Smooth muscle cell (in vitro differentiated cells): ENCODE measurements around the gene TCF20. TPM values are rescaled to one million over a fixed set of nuclear protein-coding genes. Genes with fewer than 3 reads are reported as not detected.

Source experiments
- DNase-seq: peaks from one replicate; lab custom pipeline; 2025; ENCODE audit not compliant: unreplicated experiment; lab: John Stamatoyannopoulos, UW
- H2AFZ ChIP-seq: fragments of 200-600 bp; sonication (generic); 2 replicates; pipeline ENCODE4 v1.6.0; 2016; ENCODE audit warnings: antibody characterized with exemption, low read depth, mild to moderate bottlenecking
- H3F3A ChIP-seq: fragments of 200-600 bp; sonication (generic); 2 replicates; pipeline ENCODE4 v1.6.0; 2017; ENCODE audit warnings: antibody characterized with exemption, low read depth
- H3K27ac ChIP-seq: fragments of 200-600 bp; sonication (generic); 2 replicates; pipeline ENCODE4 v1.5.1; 2016; ENCODE audit warnings: low read depth, mild to moderate bottlenecking
- H3K27me3 ChIP-seq: fragments of 200-600 bp; sonication (generic); 2 replicates; pipeline ENCODE4 v1.6.1; 2016; ENCODE audit warnings: low read depth, mild to moderate bottlenecking
- H3K36me3 ChIP-seq: fragments of 200-600 bp; sonication (generic); 2 replicates; pipeline ENCODE4 v1.5.1; 2016; ENCODE audit warnings: low read depth
- H3K4me1 ChIP-seq: fragments of 200-600 bp; sonication (generic); 2 replicates; pipeline ENCODE4 v1.5.1; 2016; ENCODE audit warnings: low read depth
- H3K4me2 ChIP-seq: fragments of 200-600 bp; sonication (generic); 2 replicates; pipeline ENCODE4 v1.6.0; 2016; ENCODE audit warnings: mild to moderate bottlenecking
- H3K4me3 ChIP-seq: fragments of 200-600 bp; sonication (generic); 2 replicates; pipeline ENCODE4 v1.5.1; 2016; ENCODE audit warnings: mild to moderate bottlenecking
- H3K79me2 ChIP-seq: fragments of 200-600 bp; sonication (generic); 2 replicates; pipeline ENCODE4 v1.6.0; 2016; ENCODE audit warnings: low read depth, mild to moderate bottlenecking
- H3K9ac ChIP-seq: fragments of 200-600 bp; sonication (generic); 2 replicates; pipeline ENCODE4 v1.6.0; 2016; ENCODE audit warnings: low read depth
- H3K9me3 ChIP-seq: fragments of 200-600 bp; sonication (generic); replicated peaks from 2 replicates; pipeline ENCODE4 v1.5.1; 2016; ENCODE audit warnings: low read depth
- H4K20me1 ChIP-seq: fragments of 200-600 bp; sonication (generic); 2 replicates; pipeline ENCODE4 v1.6.0; 2016; ENCODE audit warnings: low read depth
- CTCF ChIP-seq: fragments of 200-600 bp; sonication (generic); IDR thresholded peaks from 2 replicates; pipeline ENCODE4 v1.5.1; 2017; ENCODE audit warnings: borderline replicate concordance, mild to moderate bottlenecking, antibody characterized with exemption; ENCODE audit not compliant: insufficient read depth, poor library complexity, severe bottlenecking
- WGBS: methylation state at CpG from one replicate; pipeline ENCODE4 v1.1.7; 2016; ENCODE audit warnings: low lambda C conversion rate; 5-methylcytosine and 5-hydroxymethylcytosine counted together
- polyA plus RNA-seq: library from polyadenylated mRNA; unstranded; fragments of >200 nt; fragmentation: Nextera tagmentation; extraction: Ambion mirVana; gene quantifications from 2 replicates; pipeline ENCODE4 v1.2.1, GENCODE V29; 2016
- total RNA-seq: library from RNA; depleted of rRNA; stranded (reverse); fragments of >200 nt; gene quantifications from 2 replicates; pipeline ENCODE4 v1.2.3, GENCODE V29; 2014

The TCF20 gene
- total and polyA plus RNA-seq, 2 experiments from 2014 or later, result 3.7 to 23.3 TPM

- Histone ChIP-seq H3K27me3 (peaks cover 13% of the 10 kb centered on the region), H4K20me1 (peaks cover 44% of the 10 kb centered on the region), H2AFZ (no peak overlapping the region), H3K4me1 (peaks cover 26% of the 10 kb centered on the region), H3K4me2 (no peak overlapping the region), H3K9me3 (no peaks in the 10 kb centered on the region), H3K79me2 (no peaks in the 10 kb centered on the region), H3K36me3 (no peaks in the 10 kb centered on the region), H3K4me3 (no peak overlapping the region), H3K27ac (no peak overlapping the region), H3K9ac (no peak overlapping the region), H3F3A (no peaks in the 10 kb centered on the region)
- DNase-seq, result no peak
- TF ChIP-seq CTCF, result no peak
- 95% methylated on average over 18 of the region's 18 CpGs for WGBS
Measured at GRCh38 chr22:42307806-42308563, 37.5 kb upstream of the TCF20 start.

GRCh38 chr22:42306010-42306409, 35.6 kb upstream of the TCF20 start:
- peaks cover 13% of the 10 kb centered on the region for H3K27me3 ChIP-seq
- H3K4me2 ChIP-seq, result no peak overlapping the region
- no peak overlapping the region for H3K4me3 ChIP-seq
- DNase-seq, result no peak
- H3K36me3 ChIP-seq, result no peaks in the 10 kb centered on the region
- no peaks in the 10 kb centered on the region for H3F3A ChIP-seq
- no peak overlapping the region for H3K27ac ChIP-seq
- TF ChIP-seq CTCF, result no peak
- H3K9ac ChIP-seq, result no peak overlapping the region
- H2AFZ ChIP-seq, result no peak overlapping the region
- no peaks in the 10 kb centered on the region for H3K9me3 ChIP-seq
- peaks cover 24% of the 10 kb centered on the region for H3K4me1 ChIP-seq
- H4K20me1 ChIP-seq, result peaks cover 39% of the 10 kb centered on the region
- no peaks in the 10 kb centered on the region for H3K79me2 ChIP-seq
- WGBS, result 89% methylated on average over 18 of the region's 18 CpGs

- Histone ChIP-seq H3K4me3 (no peak overlapping the region), H3K4me2 (no peak overlapping the region), H2AFZ (no peak overlapping the region), H3K9me3 (no peaks in the 10 kb centered on the region), H3K27ac (no peak overlapping the region), H3F3A (no peaks in the 10 kb centered on the region), H3K79me2 (no peaks in the 10 kb centered on the region), H3K9ac (no peak overlapping the region), H4K20me1 (peaks cover 41% of the 10 kb centered on the region), H3K4me1 (peaks cover 27% of the 10 kb centered on the region), H3K27me3 (peaks cover 13% of the 10 kb centered on the region), H3K36me3 (no peaks in the 10 kb centered on the region)
- TF ChIP-seq CTCF, result no peak
- DNase-seq, result no peak
- WGBS, result 22% methylated on average over 8 of the region's 8 CpGs
Measured at GRCh38 chr22:42304324-42304790, 33.9 kb upstream of the TCF20 start.
